NCI-H1694 treated with DMSO at 0.1 percent for 48 hours (cell line): ENCODE results near the gene CRIP2.

Experiments used
- DNase-seq: peaks from one replicate; lab custom pipeline; 2025; lab: John Stamatoyannopoulos, UW

Gene CRIP2

DNA sequence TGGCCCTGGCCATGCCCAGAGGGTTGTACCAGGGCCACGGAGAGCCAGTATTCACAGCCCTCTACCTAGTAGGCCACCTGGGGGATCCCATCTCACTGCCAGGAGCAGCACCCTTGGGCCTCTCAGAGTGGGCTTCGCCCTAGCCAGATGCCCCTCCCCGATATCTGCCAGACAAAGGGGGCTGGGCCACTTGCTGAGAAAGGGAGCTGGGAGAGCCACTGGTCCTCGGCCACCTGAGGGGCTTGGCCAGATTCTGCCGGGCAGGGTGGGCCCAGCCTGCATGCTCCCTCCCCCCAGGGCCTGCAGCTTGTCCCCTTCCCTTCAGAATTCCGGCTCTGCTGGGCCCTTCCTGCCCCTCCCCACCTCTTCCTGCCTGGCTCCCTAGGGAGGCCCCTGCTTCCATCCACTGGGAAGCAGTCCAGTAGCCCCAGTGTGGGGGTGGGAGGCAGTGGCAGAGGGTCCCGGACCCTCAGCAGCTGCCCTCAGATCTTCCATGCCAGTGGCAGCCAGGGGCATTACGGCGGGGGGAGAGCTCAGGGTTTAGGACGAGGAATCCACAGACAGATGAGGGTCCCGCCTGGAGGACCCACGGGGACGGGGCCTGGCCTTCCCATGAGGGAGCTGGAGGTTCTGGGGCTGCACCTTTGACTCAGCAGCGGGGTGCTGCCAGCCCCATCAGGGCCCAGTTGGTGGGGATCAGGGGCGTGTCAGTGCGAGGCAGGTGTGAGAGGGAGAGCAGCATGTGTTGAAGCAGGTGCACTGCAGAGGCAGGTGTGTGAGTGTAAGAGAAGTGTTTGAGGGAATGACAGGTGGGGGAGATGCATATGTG lies 2.4 kb downstream of the CRIP2 start:
- DNase-seq, result no peak

DNA sequence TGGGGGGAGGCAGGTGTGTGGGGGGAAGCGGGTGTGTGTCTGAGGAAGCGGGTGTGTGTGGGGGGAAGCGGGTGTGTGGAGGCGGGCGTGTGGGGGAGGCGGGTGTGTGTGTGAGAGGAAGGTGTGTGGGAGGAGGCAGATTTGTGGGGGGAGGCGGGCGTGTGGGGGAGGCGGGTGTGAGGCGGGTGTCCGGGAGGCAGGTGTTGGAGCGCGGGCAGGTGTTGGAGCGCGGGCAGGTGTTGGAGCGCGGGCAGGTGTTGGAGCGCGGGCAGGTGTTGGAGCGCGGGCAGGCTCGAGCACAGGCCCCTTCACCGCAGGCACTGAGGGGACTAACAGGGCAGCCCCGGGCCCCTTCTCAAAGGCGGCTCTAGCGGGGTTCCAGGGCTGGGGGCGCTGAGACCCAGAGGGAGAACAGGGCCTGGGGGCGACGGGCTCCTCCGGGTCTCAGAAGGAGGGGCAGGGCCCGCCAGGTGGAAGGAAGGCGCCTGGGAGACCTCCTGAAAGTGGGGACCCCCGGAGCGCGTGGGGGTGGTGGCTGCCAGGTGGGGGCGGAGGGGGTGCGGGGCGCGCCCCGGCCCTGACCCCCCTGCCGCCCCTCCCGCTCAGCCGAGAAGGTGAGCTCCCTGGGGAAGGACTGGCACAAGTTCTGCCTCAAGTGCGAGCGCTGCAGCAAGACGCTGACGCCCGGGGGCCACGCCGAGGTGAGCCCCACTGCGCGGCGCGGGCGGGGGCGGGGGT lies 3.2 kb downstream of the CRIP2 start:
- no peak for DNase-seq

DNA sequence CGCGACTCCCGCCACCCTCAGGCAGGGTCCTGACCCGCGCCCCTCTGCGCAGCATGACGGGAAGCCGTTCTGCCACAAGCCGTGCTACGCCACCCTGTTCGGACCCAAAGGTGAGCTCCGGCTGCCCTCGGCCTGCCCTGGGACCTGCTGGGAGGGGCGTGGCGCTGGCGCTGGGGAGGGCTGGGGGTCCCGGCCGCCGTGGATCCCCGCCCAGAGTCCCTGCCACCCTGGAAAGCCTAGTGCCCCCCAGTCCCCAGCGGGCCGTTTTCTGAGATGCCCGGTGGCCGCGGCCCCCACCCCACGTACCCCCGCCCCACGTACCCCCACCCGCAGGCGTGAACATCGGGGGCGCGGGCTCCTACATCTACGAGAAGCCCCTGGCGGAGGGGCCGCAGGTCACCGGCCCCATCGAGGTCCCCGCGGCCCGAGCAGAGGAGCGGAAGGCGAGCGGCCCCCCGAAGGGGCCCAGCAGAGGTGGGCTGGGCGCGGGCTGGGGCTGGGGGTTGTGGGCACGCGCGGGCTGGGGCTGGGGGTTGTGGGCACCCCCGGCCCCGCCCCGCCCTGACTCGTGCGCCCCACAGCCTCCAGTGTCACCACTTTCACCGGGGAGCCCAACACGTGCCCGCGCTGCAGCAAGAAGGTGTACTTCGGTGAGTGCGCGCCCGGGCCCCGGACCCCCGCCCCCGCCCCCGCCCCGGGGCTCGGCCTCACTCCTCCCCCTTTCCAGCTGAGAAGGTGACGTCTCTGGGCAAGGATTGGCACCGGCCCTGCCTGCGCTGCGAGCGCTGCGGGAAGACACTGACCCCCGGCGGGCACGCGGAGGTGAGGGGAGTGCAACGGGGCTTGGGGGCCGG lies 4.0 kb downstream of the CRIP2 start:
- no peak for DNase-seq

GRCh38 chr14:105479431-105480158 lies 5.0 kb downstream of the CRIP2 start:
- DNase-seq, result no peak

GRCh38 chr14:105480199-105480746 lies 5.7 kb downstream of the CRIP2 start:
- DNase-seq, result no peak

DNA sequence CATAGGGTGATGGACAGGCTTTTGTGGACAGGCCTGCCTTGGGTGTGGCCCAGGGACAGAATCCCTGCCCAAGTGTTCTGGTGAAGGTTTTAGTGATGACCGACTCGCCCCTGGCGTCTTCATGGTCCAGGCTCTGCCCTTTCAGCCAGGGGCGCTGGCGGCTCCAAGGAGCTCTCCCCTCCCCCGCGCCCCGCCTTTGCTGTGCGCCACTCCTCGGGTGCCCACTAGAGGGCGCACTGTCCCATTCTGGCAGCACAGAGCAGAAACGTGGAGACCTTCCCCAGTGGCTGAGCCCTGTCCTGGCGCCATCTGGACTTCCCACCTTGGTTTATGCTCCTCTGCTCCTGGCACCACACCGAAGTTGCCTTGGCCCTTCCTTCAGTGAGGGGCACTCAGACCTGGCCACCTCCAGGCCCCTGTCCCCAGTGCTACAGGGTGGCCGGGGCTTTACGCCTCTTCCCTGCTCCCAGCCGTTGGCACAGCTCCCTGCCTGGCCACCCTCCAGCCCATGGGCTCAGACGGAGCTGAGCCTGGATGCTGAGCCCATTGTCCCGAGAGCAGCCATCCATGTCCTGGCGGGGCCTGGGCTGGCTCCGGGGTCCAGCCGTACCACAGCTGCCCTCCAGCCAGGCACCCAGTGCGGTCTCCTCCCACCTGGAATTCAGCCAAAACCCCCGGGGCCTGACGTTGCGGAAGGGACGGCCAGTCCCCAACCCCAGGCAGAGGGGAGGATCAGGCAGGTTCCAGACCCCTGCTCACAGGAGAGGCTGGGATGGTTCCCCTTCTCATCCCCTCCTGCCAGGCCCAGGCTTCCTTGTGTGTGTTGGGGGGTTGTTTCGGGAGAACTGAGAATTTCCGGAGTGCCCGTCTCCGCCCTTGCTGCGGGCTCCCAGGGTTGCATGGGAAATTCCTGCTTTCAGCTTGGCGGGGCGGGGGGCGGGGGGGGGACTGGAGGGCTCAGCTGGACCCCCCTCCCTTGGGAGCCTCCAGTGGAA lies 6.5 kb downstream of the CRIP2 start:
- peak; percentile 87 for DNase-seq

DNA sequence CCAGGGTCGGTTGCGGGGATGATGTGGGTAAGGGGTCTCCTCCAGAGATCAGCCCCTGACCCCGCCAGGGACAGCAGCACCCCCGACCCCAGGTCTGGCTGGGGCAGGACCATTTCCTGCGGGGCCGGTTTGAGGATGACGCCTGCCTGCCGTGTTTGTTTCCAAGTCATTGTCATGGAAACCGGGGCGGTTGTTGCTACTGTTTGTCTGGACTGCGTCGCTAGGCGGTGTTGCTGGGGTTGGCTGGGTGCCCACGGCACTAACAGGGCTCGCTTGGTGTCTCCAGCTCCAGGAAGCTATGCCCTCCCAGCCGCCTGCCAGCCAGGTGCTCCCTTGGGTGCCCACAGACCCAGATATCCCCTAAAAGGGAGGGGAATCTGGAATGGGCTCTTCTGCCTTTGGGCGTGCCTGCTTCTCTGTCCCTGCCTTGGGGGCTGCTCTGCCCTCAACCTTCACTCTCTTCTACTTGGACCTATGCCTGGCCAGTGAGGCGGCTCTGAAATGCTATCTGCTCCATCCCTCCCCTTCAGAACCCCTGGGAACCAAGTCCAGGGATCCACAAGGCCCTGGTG lies 7.4 kb downstream of the CRIP2 start:
- peak; percentile 98 for DNase-seq

DNA sequence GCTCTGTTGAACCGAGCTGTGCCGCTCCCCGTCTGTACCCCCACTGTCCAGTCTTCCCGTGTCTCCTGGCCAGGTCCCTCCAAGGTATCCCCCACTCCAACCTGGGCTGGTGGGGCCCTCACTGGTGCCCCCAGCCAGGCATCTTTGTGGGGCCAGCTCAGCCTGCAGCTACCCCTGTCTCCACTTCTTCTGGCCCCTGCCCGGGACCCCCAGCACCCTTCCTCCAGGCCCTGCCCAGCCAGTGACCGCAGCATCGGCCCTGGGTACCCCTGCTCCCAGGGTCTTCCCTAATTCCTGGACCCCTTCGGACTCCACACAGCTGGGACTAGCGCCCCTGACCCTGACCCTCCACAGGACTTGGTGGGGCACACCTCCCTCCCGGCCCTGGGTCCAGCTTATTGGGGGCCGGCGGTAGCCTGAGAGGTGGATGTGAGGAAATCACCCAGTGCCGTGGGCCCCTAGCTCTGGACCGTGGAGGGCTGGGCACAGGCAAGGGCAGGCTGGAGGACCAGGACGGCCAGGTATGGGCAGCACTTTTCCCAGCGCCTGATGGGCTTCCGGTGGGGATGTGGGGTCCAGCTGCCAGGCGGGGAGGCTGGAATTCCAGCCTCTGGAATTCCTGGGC lies 8.0 kb downstream of the CRIP2 start:
- DNase-seq, result no peak

DNA sequence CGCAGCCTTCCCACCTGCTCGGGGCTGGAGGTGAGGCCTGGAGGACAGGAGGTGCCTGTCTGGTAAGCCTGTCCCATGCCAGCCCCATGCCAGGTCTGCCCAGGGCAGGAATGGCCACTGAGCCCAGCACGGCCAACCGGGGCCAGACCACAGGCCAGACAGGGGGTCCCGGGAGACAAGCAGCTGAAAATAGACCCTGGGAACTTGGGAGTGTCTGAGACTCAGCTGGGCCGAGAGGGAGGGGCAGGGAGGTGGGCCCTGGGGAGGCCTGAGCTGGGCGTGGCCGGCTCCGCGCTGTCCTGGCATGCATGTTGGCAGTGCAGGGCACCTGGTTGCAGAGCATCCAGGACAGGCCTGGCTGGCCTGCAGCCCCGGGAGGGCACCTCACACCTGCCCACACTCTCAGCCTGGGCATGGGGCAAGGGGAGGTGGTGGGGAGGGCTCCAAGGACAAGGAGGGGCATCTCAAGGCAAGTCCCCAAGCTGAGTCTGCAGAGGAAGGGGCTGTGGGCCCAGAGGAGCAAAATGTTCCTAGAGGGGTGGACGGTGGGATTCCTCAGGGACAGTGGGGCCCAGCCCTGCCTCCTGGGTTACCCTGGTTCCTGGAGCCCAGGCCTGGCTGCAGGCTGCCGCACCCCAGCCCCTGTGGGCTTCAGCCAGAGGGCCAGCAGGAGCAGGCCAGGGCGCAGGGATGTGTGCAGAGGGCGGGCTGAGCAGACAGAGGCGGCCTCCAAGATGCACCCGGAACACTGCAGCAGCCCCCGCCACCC lies 8.9 kb downstream of the CRIP2 start:
- no peak for DNase-seq

GRCh38 chr14:105484069-105484996 lies 9.7 kb downstream of the CRIP2 start:
- DNase-seq, result no peak

DNA sequence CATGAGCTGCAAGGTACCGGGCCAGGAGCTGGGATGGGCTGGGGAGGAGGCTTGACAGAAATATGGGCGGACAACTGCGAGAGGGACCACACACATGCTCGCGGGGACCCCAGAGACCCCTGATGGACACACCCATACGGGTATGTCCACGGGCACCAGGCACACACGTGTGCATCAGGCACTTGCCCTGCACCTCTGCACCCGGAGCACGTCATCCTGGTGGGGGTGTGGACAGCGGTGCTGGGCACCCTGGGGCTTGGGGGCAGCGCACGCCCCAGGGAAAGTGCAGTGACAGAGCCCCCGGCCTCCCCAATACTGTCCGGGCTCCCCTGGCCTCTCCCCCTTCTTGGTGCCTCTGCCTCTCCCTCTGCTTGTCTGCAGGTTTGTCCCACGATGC lies 10.4 kb downstream of the CRIP2 start:
- no peak for DNase-seq

GRCh38 chr14:105485739-105486162 lies 11.1 kb downstream of the CRIP2 start:
- no peak for DNase-seq

DNA sequence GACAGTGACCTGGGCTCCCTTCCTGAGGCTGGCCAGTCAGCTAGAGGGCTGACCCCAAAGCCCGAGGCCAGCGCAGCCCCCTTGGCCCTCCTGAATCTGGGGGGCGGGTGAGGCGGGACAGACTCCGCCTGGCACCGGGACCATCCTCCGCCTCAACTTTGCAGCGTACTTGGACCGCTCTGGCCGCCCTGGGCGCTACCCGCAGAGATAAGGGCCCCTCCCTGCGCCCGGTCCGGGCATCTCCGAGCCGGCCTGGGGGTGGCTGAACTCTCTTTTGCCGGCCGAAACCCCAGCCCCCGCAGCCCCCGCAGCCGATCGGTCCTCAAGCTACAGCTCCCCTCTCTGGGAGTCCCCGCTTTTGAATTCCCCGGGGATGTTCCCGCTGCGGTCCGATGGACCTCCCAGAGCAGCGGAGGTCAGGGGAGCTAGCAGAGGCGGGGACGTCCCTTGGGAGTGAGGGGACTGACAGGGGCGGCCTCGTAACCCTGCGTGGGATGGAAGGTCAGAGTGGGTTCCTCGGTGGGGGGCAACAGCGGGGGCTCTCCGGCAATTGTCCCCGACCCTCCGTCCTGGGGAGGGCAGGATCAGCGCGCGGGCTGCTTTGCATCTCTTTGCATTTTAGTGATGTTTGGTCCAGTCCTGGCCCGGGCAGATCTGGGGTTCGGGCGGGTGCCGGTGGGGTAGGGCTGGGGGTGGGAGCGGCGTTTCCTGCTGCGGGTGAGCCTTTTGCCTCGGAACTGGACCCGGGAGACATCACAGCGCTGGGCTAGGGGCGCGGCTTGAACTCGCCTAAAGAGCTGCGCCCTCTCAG lies 11.7 kb downstream of the CRIP2 start, which contains the start of gene CRIP1:
Gene CRIP1 (plus strand): TSS at position 724 of the 811 bp plus-strand sequence. CDS start 374 bp downstream, outside the sequence.
- no peak for DNase-seq

DNA sequence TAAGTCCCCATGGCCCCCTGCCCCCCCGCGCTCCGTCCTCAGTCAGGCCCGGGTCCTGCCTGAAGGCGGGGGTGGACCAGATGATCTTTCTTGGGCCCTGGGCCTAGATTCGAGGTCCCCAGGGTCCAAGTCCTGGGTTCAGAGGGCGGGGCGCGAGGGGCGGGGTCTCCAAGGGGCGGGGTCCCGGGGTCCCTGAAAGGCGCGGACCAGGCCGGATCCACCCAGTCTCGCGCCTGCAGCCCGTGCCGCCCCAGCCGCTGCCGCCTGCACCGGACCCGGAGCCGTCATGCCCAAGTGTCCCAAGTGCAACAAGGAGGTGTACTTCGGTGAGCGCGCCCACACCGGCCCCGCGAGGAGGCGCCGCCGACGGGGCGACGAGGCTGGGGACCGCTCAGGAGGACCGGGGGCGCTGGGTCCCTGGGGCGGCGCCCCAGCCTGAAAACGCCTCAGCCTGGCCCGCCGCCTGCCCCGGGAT lies 12.4 kb downstream of the CRIP2 start:
- DNase-seq, result no peak

GRCh38 chr14:105487449-105487985 lies 12.9 kb downstream of the CRIP2 start:
- DNase-seq, result no peak
